Kidney (tissue), 14 donors: ENCODE data around the gene OGFOD2. TPM values are rescaled to one million over a fixed set of nuclear protein-coding genes. Genes with fewer than 3 reads are reported as not detected.

Source experiments
- DNase-seq, 5 donors: peaks; one replicate each; pipeline ENCODE4 v3.0.0-alpha.2; 2013 to 2020
- FAIRE-seq: peaks from 2 replicates; lab custom pipeline; 2012; peaks lifted over from hg19 to GRCh38; lab: Jason Lieb, UNC
- H3K27ac ChIP-seq, 2 donors: one replicate each; pipeline ENCODE4 v1.7.0; 2013; ENCODE audit warnings: low read depth in 2 of 2, low read length in 2 of 2, inconsistent platforms in 1 of 2
- H3K27me3 ChIP-seq: one replicate; pipeline ENCODE4 v1.7.1; 2013; ENCODE audit warnings: low read length, inconsistent platforms; ENCODE audit not compliant: control insufficient read depth, insufficient read depth
- H3K36me3 ChIP-seq, 3 donors: one replicate each; pipeline versions ENCODE4 v1.7.0 to v1.7.1; 2013; ENCODE audit warnings: low read length in 3 of 3, control low read depth in 1 of 3, inconsistent platforms in 1 of 3; ENCODE audit not compliant: insufficient read depth in 3 of 3, control insufficient read depth in 2 of 3
- H3K4me1 ChIP-seq, 3 donors: one replicate each; pipeline versions ENCODE4 v1.7.0 to v1.7.1; 2013; ENCODE audit warnings: low read length in 3 of 3, inconsistent platforms in 1 of 3, low read depth in 1 of 3; ENCODE audit not compliant: control insufficient read depth in 2 of 3, insufficient read depth in 2 of 3
- H3K4me3 ChIP-seq, 3 donors: one replicate each; pipeline versions ENCODE4 v1.7.0 to v1.8.1; 2013; ENCODE audit warnings: low read length in 3 of 3, control low read depth in 1 of 3, inconsistent platforms in 1 of 3
- H3K9ac ChIP-seq, 3 donors: one replicate each; pipeline versions ENCODE4 v1.7.0 to v1.7.1; 2013; ENCODE audit warnings: low read length in 3 of 3, control low read depth in 1 of 3, inconsistent platforms in 1 of 3
- H3K9me3 ChIP-seq, 3 donors: one replicate each; pipeline versions ENCODE4 v1.7.0 to v1.7.1; 2013; ENCODE audit warnings: low read length in 3 of 3, control low read depth in 1 of 3, inconsistent platforms in 1 of 3; ENCODE audit not compliant: control insufficient read depth in 2 of 3, insufficient read depth in 1 of 3
- intact Hi-C: fragments of 100-400 bp; cut with DNase I; formaldehyde crosslinking; loops from one replicate; pipeline ENCODE4 v1.11.1; 2022
- polyA plus RNA-seq: library from polyadenylated mRNA; stranded (reverse); fragments of 350-450 nt; fragmentation: Illumina TruSeq; extraction: RNeasy Lipid Tissue Mini Kit (QIAGEN cat#74804); gene quantifications from one replicate; pipeline ENCODE4 v1.2.3, GENCODE V29; 2014; ENCODE audit warnings: low read depth, low replicate concordance; ENCODE audit not compliant: insufficient read depth
- total RNA-seq: library from RNA; stranded (reverse); fragmentation: NEBNext Ultra II Directional; extraction: Animal tissue kit (Norgen Biotek cat#: 25700); gene quantifications from one replicate; pipeline ENCODE4 v1.2.1, GENCODE V29; 2021
- TF ChIP-seq, protein P1 (sequence below): IDR thresholded peaks from 3 replicates; pipeline ENCODE4 v1.5.1; 2012; ENCODE audit warnings: mild to moderate bottlenecking, moderate library complexity, borderline replicate concordance; ENCODE audit not compliant: insufficient read depth; ENCODE audit errors: extremely low read depth
- donor health status: control.
- donor health status: control.
- donor health status: control.
- donor health status: control.
- donor health status: control.
- donor health status: DM: yes; HTN: yes; CAD: no.
- donor health status: Normal renal cell carcinoma (clear cell type).

The OGFOD2 gene
- total and polyA plus RNA-seq, 2 donors from 2014 or later = 22.9 to 27.5 TPM

DNA sequence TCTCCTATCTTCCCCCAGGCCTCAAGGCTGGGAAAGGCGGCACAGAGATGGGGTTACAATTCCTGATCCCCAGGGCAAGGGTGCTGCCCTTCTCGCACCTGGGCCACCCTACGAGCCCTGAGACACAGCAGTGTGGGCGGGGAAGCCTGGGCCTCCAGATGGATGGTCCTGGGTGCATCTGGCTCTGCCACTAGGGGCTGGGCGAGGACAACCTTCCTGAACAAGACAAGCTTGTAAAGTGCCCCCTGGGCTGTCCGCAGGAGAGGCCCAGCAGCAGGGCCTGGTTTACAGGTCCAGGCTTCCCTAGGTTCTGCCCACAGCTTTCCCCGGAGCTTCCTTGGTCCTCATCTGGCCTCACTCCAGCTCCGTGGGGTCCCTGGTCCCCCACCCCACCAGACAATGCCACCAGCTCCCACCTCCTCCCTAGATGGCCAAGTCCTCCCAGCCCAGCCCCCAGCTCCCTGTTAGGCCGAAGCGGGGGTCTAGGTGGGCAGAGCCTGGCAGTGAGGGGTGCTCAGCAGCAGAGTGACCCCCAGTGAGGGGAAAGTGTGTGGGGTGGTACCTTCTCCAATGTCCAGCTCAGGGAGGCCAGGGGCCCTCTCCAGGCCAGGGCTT lies 14.3 kb downstream of the OGFOD2 start:
- intact Hi-C loops = no loop called here
- H3K9ac ChIP-seq = no peak overlapping the region
- no peak overlapping the region for H3K27ac ChIP-seq
- H3K36me3 ChIP-seq = peaks cover 0 to 2% (median 0%) of the 10 kb centered on the region in 3 donors
- H3K9me3 ChIP-seq = no peaks in the 10 kb centered on the region
- peaks cover 0 to 13% (median under 1%) of the 10 kb centered on the region in 3 donors for H3K4me1 ChIP-seq
- no peaks in the 10 kb centered on the region for H3K27me3 ChIP-seq
- TF ChIP-seq, protein P1, sequence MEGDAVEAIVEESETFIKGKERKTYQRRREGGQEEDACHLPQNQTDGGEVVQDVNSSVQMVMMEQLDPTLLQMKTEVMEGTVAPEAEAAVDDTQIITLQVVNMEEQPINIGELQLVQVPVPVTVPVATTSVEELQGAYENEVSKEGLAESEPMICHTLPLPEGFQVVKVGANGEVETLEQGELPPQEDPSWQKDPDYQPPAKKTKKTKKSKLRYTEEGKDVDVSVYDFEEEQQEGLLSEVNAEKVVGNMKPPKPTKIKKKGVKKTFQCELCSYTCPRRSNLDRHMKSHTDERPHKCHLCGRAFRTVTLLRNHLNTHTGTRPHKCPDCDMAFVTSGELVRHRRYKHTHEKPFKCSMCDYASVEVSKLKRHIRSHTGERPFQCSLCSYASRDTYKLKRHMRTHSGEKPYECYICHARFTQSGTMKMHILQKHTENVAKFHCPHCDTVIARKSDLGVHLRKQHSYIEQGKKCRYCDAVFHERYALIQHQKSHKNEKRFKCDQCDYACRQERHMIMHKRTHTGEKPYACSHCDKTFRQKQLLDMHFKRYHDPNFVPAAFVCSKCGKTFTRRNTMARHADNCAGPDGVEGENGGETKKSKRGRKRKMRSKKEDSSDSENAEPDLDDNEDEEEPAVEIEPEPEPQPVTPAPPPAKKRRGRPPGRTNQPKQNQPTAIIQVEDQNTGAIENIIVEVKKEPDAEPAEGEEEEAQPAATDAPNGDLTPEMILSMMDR = no peak
- peak in 1 of 5 donors; percentile 62 for DNase-seq
- no peak overlapping the region for H3K4me3 ChIP-seq
- FAIRE-seq = no peak

DNA sequence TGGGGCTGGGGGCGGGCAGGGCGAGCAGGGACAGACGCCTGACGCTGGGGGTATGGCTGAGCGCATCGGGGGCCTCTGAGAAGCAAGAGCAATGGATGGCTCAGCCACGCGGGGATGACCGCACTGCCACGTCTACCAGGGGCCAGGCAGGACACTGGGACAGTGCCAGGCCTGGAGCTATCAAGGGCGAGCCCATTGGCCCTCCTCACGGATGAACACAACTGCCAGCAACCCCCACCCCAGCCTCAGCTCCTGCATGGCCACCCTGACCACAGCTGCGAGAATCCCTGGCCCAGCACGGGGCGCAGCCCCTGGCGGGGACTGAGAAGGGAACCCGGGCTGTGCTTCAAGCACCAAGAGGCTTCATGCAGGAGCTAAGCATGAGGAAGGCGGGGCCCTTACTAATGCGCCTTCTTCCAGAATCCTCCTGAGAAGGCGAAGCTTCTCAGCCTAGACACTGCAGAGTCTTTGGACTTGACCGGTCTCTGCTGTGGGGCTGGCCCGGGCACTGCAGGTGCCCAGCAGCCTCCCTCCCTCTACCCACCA lies 14.9 kb downstream of the OGFOD2 start:
- H3K9ac ChIP-seq = no peak overlapping the region
- intact Hi-C loops = no loop called here
- no peaks in the 10 kb centered on the region for H3K9me3 ChIP-seq
- H3K27me3 ChIP-seq = no peaks in the 10 kb centered on the region
- H3K4me1 ChIP-seq = peaks cover 0 to 8% (median 0%) of the 10 kb centered on the region in 3 donors
- H3K27ac ChIP-seq = no peak overlapping the region
- no peak overlapping the region for H3K4me3 ChIP-seq
- FAIRE-seq (no peak), DNase-seq (peak in 1 of 5 donors; percentile 68)
- TF ChIP-seq, protein P1 = no peak
- H3K36me3 ChIP-seq = peaks cover 0 to 2% (median 0%) of the 10 kb centered on the region in 3 donors

DNA sequence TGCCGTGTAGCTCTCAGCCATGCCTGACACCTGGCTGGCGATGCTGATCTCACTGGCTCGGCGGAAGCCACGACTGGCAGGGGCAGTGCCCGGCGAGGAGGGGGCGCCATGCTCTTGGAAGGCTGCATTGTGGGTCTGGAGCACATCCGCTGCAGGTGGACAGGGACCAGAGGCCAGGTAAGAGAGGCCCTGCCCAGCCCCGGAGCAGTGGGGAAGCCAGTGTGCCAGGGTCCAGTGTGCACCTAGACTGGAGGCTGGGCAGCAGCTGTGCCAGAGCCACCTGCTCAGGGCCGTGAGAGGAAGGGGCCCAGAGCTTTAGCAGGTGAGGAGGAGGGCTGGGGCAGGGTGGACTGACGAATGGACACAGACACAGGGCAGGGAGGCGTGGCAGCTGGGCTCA lies 15.5 kb downstream of the OGFOD2 start:
- intact Hi-C loops = no loop called here
- no peak overlapping the region for H3K9ac ChIP-seq
- no peak overlapping the region for H3K27ac ChIP-seq
- H3K4me1 ChIP-seq = peaks cover 0 to 8% (median 0%) of the 10 kb centered on the region in 3 donors
- DNase-seq = peak in 1 of 5 donors; percentile 69
- no peak overlapping the region for H3K4me3 ChIP-seq
- no peak for FAIRE-seq
- no peaks in the 10 kb centered on the region for H3K27me3 ChIP-seq
- peaks cover 0 to 2% (median 0%) of the 10 kb centered on the region in 3 donors for H3K36me3 ChIP-seq
- TF ChIP-seq, protein P1 = no peak
- H3K9me3 ChIP-seq = no peaks in the 10 kb centered on the region
